HG03575 (cell line): ENCODE results near the gene TLR1.

Experiments
- ATAC-seq: cut with Tn5 transposase; IDR thresholded peaks from one replicate; pipeline ENCODE4 v1.9.1; 2021; ENCODE audit not compliant: unreplicated experiment, insufficient number of reproducible peaks, low FRiP score; ENCODE audit errors: extremely low read depth

The TLR1 gene

GRCh38 chr4:38804654-38805295 lies at the start of gene TLR1:
TSS of gene TLR1 (minus strand) at chr4:38804791. CDS start at chr4:38798831, 5,960 bp downstream.
- no peak for ATAC-seq

GRCh38 chr4:38846015-38846414 lies 41.4 kb upstream of the TLR1 start:
- ATAC-seq = no peak

GRCh38 chr4:38842994-38843393 lies 38.4 kb upstream of the TLR1 start:
- no peak for ATAC-seq

GRCh38 chr4:38837849-38838248 lies 33.3 kb upstream of the TLR1 start:
- ATAC-seq = no peak

GRCh38 chr4:38837334-38837733 lies 32.7 kb upstream of the TLR1 start:
- ATAC-seq = no peak

- ATAC-seq = no peak
These were observed 30.0 kb upstream of the TLR1 start for GRCh38 chr4:38834570-38834969.

- no peak for ATAC-seq
These were observed 28.3 kb upstream of the TLR1 start for GRCh38 chr4:38832624-38833528.

GRCh38 chr4:38832206-38832605 lies 27.6 kb upstream of the TLR1 start:
- no peak for ATAC-seq

GRCh38 chr4:38831653-38832052 lies 27.1 kb upstream of the TLR1 start:
- no peak for ATAC-seq

- no peak for ATAC-seq
These were observed 24.6 kb upstream of the TLR1 start for GRCh38 chr4:38829237-38829636.

GRCh38 chr4:38823766-38824165 lies 19.2 kb upstream of the TLR1 start:
- ATAC-seq = no peak

- no peak for ATAC-seq
These were observed 18.2 kb upstream of the TLR1 start for GRCh38 chr4:38822748-38823303.

GRCh38 chr4:38821739-38822138 lies 17.1 kb upstream of the TLR1 start:
- ATAC-seq = no peak

- ATAC-seq = peak; percentile 28
These were observed 15.9 kb upstream of the TLR1 start for GRCh38 chr4:38820329-38821061.

- ATAC-seq = no peak
These were observed 15.0 kb upstream of the TLR1 start for GRCh38 chr4:38819569-38819968.

GRCh38 chr4:38818441-38818976 lies 13.9 kb upstream of the TLR1 start:
- ATAC-seq = peak; percentile 34

GRCh38 chr4:38815885-38816782 lies 11.5 kb upstream of the TLR1 start:
- ATAC-seq = no peak

GRCh38 chr4:38814386-38814785 lies 9.8 kb upstream of the TLR1 start:
- no peak for ATAC-seq
